ENCODE results near the gene CD55. TPM values are rescaled to one million over a fixed set of nuclear protein-coding genes. Genes with fewer than 3 reads are reported as not detected.
"Not testable (repeated sequence)": the region's sequence is repeated elsewhere in the genome, so short reads cannot be mapped to it uniquely, and the experiment has no call there.

The CD55 gene
- total RNA-seq, 1 experiment from 2014 or later = 159 TPM

GRCh38 chr1:207317561-207317960 lies 3.9 kb upstream of the CD55 start:
- H3K9me3 Mint-ChIP-seq (ENCODE audit: unreplicated experiment) = no peaks in the 10 kb centered on the region
- DNase-seq (ENCODE audit: unreplicated experiment) = no peak
- intact Hi-C loops (cut with micrococcal nuclease) = no loop called here
- H3K4me1 Mint-ChIP-seq (ENCODE audit: insufficient read depth, unreplicated experiment) = peaks cover 36% of the 10 kb centered on the region
- no peak overlapping the region for H3K27ac Mint-ChIP-seq (ENCODE audit: low read depth, unreplicated experiment)
- no peaks in the 10 kb centered on the region for H3K27me3 Mint-ChIP-seq (ENCODE audit: insufficient read depth, unreplicated experiment)
- no peak for TF ChIP-seq CTCF (IDR thresholded peaks at IDR 0.05; ENCODE audit: unreplicated experiment)
- ChIA-PET CTCF (interaction anchor here (0.7 kb wide), 1 partner anchor 479 kb away, joined by 3 read pairs; no protein-coding TSS in a partner anchor), POLR2A (interaction anchor here (0.8 to 2.1 kb wide), 7 partner anchors 8 to 267 kb away, joined by 3 to 10 read pairs (median 5); no protein-coding TSS in a partner anchor)
- H3K36me3 Mint-ChIP-seq (ENCODE audit: insufficient read depth, unreplicated experiment) = no peaks in the 10 kb centered on the region
- H3K4me3 Mint-ChIP-seq (ENCODE audit: unreplicated experiment) = no peak overlapping the region
- BruUV-seq (replicated peaks) = no TSS peak

GRCh38 chr1:207318072-207318619 lies 3.3 kb upstream of the CD55 start:
- no peak for DNase-seq (ENCODE audit: unreplicated experiment)
- CTCF ChIA-PET = interaction anchor here (0.7 kb wide), 1 partner anchor 11 kb away, joined by 3 read pairs; no protein-coding TSS in a partner anchor
- no peak for TF ChIP-seq CTCF (IDR thresholded peaks at IDR 0.05; ENCODE audit: unreplicated experiment)
- H3K27me3 Mint-ChIP-seq (ENCODE audit: insufficient read depth, unreplicated experiment) = no peaks in the 10 kb centered on the region
- H3K9me3 Mint-ChIP-seq (ENCODE audit: unreplicated experiment) = no peaks in the 10 kb centered on the region
- H3K36me3 Mint-ChIP-seq (ENCODE audit: insufficient read depth, unreplicated experiment) = no peaks in the 10 kb centered on the region
- POLR2A ChIA-PET = interaction anchor here (0.8 to 6.2 kb wide), 5 partner anchors 7 to 265 kb away, joined by 3 to 155 read pairs (median 5); partner anchors contain the start of gene PFKFB2
- intact Hi-C loops (cut with micrococcal nuclease) = no loop called here
- BruUV-seq (replicated peaks) = no TSS peak
- peaks cover 42% of the 10 kb centered on the region for H3K4me1 Mint-ChIP-seq (ENCODE audit: insufficient read depth, unreplicated experiment)
- no peak overlapping the region for H3K4me3 Mint-ChIP-seq (ENCODE audit: unreplicated experiment)
- H3K27ac Mint-ChIP-seq (ENCODE audit: low read depth, unreplicated experiment) = no peak overlapping the region

GRCh38 chr1:207319199-207319598 lies 2.3 kb upstream of the CD55 start:
- H3K4me1 Mint-ChIP-seq (ENCODE audit: insufficient read depth, unreplicated experiment) = peaks cover 52% of the 10 kb centered on the region
- BruUV-seq (replicated peaks) = no TSS peak
- no peaks in the 10 kb centered on the region for H3K9me3 Mint-ChIP-seq (ENCODE audit: unreplicated experiment)
- no peaks in the 10 kb centered on the region for H3K27me3 Mint-ChIP-seq (ENCODE audit: insufficient read depth, unreplicated experiment)
- DNase-seq (ENCODE audit: unreplicated experiment) = no peak
- ChIA-PET CTCF (interaction anchor here (0.7 to 1.3 kb wide), 5 partner anchors 10 to 137 kb away, joined by 3 to 6 read pairs (median 4); no protein-coding TSS in a partner anchor), POLR2A (interaction anchor here (0.6 to 6.2 kb wide), 7 partner anchors 8 to 800 kb away, joined by 3 to 155 read pairs (median 4); partner anchors contain the start of gene PFKFB2)
- H3K36me3 Mint-ChIP-seq (ENCODE audit: insufficient read depth, unreplicated experiment) = peaks cover 8% of the 10 kb centered on the region
- H3K27ac Mint-ChIP-seq (ENCODE audit: low read depth, unreplicated experiment) = peak overlapping the region; percentile 1
- no peak overlapping the region for H3K4me3 Mint-ChIP-seq (ENCODE audit: unreplicated experiment)
- TF ChIP-seq CTCF (IDR thresholded peaks at IDR 0.05; ENCODE audit: unreplicated experiment) = no peak
- intact Hi-C loops (cut with micrococcal nuclease) = no loop called here

GRCh38 chr1:207320105-207320504 lies 1.4 kb upstream of the CD55 start:
- DNase-seq (ENCODE audit: unreplicated experiment); H3K27me3 Mint-ChIP-seq (ENCODE audit: insufficient read depth, unreplicated experiment); BruUV-seq (replicated peaks); H3K4me3 Mint-ChIP-seq (ENCODE audit: unreplicated experiment); H3K9me3 Mint-ChIP-seq (ENCODE audit: unreplicated experiment): not testable (repeated sequence)
- peak overlapping the region; percentile 93 for H3K27ac Mint-ChIP-seq (ENCODE audit: low read depth, unreplicated experiment)
- CTCF ChIA-PET = interaction anchor here (0.6 to 3.8 kb wide), 9 partner anchors 8 to 179 kb away, joined by 3 to 18 read pairs (median 3); no protein-coding TSS in a partner anchor
- peaks cover 52% of the 10 kb centered on the region for H3K4me1 Mint-ChIP-seq (ENCODE audit: insufficient read depth, unreplicated experiment)
- peaks cover 17% of the 10 kb centered on the region for H3K36me3 Mint-ChIP-seq (ENCODE audit: insufficient read depth, unreplicated experiment)
- POLR2A ChIA-PET = interaction anchor here (0.7 to 6.2 kb wide), 8 partner anchors 9 to 800 kb away, joined by 3 to 155 read pairs (median 18); no protein-coding TSS in a partner anchor
- intact Hi-C loops (cut with micrococcal nuclease) = loop anchor here (2.0 to 10.0 kb wide), 4 partner anchors 177 to 425 kb away; partner anchors contain the start of genes C1orf116, CR1 and IL24

All from MCF 10A (cell line).